Activated CD4-positive, alpha-beta T cell treated with anti-CD3 and anti-CD28 coated beads for 1 hour (primary cell): Measurements from ENCODE around the gene CHST8.

Source experiments
- DNase-seq: peaks from one replicate; pipeline ENCODE4 v3.0.0-alpha.2; 2020

Gene CHST8

DNA sequence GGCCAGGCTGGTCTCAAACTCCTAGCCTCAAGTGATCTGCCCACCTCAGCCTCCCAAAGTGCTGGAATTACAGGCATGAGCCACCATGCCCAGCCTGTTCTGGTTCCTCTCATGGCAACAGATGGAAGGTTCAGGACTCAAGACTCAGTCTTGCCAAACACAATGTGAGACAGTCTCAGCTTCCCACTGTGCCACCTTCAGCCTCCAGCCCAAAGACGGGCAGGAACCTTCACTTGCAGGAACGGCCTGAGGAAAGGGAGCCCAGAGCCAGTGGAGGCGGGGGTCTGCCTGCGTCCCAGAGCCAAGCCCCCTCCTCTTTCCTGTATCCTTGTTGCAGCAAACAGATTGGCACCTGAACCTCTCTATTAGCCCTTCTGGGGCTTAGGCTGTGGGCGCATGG, 2.9 kb upstream of the CHST8 start:
- no peak for DNase-seq

DNA sequence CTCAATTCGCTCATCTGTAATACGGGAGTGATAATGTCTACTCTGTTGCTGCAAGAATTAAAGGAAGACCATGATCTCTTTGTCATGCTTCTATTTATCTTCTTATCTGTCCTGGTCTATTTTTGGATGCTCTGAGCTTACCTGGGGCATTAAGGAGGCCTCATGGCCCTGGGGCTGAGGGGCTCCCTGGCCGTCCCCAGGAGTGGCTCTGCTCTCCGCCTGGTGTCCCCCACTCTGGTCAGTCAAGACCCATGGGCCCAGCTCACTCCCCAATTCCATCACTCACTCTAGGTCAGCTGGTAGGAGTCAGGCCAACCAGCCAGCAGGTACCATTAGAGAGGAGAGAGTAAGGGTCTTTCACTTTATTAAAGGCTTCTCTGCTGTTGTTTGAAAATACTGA, 1.1 kb upstream of the CHST8 start:
- DNase-seq: no peak

- no peak for DNase-seq
These were observed 528 bp upstream of the CHST8 start for GRCh38 chr19:33621065-33621785.

DNA sequence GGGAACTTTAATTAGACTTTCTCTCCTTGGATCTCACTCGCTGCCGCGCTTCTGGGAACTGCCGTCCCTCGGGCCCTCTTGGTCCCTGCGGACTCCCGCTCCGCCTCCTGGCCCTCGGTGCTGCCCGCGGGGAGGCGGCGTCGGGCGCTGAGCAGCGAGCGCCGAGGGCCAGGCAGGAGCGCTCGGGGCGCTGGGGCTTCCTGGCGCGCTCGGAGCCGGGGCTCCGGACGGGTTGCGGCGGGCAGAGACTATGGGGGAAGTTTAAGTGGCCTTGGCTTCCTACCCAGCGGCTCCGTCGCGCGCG, 704 bp downstream of the CHST8 start:
- no peak for DNase-seq

GRCh38 chr19:33622809-33623511, 1.2 kb downstream of the CHST8 start:
- no peak for DNase-seq

GRCh38 chr19:33624586-33624985, 2.8 kb downstream of the CHST8 start:
- no peak for DNase-seq

DNA sequence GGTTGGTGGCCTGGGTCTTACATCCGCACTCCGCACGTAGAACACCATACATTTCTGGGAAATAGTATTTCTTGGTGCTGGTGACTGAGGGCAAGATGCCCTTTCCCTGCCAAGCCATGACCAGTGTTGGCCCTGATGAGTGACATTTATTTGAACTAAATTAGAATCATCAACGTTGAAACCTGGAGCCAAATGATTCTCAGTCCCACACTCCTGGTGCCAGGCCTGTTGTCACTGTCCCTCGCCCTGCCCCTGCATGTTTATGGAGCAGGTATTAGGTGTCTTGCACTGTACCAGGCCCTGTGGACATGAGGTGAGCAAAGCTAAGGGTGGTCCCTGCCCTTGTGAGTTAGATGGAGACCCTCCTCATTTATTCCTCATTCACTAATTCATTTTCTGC, 5.8 kb downstream of the CHST8 start:
- no peak for DNase-seq

DNA sequence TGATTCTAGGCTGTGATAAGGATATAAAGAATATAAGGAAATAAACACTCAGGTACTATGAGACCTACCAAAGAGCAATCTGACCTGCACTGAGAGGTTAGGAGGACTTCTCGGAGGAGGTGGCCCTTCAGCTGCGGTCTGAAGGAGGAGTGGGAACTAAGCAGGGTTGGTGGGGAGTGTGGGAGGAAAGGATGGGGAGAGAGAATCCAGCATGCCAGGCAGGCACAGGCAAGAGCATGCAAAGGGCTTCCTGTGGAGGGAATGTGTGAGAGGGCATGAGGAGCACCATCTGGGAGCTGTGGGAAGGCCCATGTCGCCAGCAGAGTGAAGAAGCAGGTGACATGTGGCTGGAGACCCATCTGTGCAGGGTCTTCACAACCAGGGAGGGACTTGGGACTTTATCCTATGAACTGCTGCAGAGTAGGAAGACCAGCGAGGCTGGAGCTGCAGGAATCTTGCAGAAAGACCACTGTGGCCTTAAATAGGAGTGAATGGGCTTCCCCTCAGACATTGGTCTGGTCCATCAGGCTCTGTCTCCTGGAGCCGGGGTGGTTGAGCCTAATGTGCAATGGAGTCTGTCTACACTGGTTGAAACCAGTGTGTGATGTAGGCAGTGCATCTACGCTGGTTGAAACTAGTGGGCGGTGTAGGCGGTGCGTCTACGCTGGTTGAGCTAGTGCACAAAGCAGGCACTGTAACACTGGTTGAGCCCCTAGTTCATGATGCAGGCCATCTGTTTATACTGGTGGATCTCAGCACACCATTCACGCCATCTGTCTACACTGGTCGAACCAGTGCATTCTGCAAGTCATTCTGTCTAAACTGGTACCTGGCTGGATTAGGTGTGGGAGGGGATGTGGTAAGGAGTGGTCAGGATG, 6.4 kb downstream of the CHST8 start:
- DNase-seq: no peak

DNA sequence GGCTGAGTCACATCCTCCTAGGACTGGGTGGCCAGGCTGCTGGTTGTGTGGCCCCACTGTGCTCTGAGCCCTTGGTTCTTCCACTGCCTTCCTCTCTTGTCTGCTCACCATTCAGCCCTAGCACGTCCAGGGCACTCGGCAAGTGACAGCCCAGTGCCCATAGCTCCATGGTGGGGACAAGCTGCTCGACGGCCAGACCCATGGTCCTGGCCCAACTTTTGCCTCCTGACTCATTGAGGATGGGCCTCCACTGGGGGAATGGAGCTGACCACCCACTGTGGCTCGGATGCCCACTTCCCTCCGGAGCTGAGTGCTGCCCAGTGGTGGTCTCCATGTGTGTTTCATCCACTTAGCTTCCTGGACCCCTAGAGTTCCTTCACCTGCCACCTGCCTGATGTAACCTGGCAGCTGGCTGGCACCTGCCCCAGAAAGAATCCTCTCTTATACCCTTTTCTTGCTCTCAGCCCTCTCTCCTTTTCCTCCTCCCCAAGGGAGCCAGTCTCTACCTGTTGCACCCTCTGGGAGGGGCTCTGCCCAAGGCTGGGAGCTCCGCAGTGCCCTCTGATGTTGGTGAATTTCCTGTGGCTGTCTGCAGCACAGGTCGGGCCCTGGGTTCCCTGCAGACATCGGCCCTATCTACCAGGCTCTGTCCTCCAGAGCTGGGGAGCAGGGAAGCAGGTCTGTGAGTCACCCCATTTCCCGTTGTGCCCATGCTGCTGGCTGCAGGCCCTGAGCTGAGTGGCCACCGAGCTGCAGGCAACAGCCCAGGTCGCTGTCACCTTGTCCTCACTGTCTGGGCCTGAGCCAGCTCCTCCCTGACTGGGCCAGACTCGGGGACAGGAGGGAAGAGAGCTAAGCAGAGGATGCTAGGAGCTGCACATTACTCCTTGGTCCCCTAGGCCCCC, 7.4 kb downstream of the CHST8 start:
- DNase-seq: no peak

DNA sequence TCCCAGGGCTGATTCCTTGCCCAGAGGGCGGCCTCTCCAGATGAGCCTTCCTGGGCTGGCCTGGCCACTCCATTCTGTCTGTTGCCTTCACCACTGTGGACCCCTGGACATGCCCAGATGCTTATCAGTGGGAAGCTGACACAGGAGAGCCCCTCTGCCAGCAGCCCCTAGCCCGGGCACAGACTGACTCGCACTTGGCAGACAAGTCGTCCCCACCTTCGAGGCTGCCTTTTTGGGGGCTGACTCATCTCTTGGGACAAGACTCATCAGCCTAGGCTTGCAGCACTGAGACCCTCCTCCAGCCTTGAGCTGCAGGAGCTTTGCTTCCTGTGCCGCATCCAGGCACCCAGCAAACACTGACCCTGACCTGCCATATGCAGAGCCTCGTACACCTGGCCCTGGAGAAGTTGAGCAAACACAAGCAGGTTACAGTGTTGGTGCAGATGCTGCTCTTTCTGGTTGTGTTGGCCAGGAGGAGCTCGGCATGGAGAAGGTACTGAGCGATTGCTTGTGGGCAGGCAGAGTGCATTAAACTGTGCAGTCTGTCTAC, 8.1 kb downstream of the CHST8 start:
- no peak for DNase-seq

DNA sequence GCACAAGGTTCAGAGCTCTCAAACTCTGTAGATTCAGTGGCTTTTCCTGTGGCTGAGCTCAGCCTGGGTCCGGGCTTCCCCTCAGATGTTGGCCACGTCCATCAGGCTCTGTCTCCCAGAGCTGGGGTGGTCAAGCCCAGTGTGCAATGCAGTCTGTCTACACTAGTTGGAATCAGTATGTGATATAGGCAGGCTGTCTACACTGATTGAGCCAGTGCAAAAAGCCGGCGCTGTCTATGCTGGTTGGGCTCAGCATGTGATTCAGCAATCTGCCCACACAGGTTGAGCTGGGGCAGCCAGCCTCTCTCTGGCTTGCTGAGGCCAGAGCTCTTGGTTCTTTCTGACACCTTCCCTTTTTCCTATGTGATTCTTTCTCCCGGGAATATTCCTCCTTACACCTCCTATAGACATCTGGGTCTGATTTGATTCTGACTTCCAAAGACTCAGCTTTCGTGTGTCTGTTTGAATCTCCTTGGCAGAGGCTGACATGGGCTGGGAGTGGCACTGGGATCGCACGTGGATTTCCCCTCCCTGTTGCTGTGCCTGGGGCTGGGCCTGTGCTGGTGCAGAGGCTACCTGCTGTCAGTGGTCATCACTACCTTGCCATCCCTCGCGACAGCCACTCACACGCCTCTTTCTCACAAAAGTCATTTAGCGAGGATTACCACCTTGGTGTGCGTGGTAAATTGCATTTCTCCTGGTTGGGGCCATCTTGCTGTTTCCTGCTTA, 9.3 kb downstream of the CHST8 start:
- no peak for DNase-seq

GRCh38 chr19:33631609-33631973, 9.8 kb downstream of the CHST8 start:
- DNase-seq: no peak

DNA sequence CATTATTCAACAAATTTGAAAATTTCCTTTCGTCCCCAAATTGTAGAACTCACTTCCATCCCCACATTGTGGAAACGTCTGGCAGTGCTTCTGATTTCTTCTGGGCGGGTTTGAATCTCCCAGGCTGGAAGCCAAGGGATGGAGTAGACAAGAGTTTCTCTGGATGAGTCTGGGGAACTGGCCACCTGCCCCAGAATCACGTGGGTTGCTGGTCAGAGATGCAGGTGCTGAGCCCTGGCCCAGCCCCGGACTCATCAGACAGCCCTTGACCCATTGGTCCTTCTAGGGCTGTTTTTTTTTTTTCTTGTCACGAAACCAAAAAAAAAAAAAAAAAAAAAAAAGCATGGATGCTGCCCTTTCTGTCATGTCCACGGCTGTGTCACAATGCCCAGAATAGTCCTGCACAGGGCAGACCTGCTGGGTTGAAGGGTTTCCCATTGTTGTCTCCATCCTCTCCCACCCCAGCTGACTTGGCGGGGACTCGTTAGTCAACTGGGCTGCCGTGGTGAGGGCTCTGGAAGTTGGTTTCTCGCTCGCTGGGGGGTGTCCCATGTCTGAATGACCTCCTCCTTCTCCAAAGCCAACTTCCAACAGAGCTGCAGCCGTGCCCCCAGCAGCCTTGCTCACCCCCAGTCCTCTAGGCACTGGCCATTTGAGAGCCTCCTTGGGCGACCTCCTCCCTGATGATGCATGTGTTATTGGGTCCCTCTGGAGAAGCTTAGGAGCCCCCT, 12.8 kb downstream of the CHST8 start:
- DNase-seq: no peak

DNA sequence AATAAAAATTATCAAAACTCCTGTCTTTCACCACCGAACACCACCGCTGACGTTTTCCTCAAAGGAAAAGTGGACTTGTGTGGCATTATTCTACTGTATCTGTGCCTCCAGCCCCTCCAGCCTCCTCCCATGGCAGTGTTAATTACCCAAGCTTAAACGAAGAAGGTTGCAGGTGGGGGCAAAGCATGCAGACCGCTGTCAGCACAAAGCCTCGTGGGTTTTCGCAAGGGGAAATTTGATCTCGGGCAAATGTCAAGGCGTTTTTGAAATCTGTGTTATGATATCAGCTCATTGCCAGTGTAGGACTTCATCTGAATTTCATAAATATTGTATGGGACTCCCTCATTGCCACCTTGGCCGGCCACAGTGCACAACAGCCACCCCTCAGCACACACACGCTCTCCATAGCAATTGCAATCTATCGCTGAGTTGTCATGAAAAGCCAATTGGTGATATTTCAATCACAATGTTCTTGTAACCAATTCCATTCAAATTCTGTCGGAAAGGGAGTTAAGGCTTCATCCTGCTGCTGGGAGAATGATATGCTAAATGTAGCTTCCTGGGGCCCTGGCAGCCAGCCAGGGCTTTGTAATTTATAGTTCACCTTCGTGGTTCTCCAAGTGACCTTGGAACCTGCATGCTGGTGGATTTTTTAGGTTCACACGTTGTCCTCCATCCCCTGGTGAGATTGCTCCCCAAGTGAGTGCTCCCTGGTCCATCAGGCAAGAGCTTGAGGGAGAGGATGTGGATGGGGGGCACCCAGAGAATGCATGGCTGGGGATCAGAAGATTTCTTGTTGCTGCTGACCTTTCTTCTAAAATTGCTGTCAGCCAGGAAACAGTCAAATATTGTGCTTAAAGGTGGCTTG, 16.6 kb downstream of the CHST8 start:
- DNase-seq: no peak

DNA sequence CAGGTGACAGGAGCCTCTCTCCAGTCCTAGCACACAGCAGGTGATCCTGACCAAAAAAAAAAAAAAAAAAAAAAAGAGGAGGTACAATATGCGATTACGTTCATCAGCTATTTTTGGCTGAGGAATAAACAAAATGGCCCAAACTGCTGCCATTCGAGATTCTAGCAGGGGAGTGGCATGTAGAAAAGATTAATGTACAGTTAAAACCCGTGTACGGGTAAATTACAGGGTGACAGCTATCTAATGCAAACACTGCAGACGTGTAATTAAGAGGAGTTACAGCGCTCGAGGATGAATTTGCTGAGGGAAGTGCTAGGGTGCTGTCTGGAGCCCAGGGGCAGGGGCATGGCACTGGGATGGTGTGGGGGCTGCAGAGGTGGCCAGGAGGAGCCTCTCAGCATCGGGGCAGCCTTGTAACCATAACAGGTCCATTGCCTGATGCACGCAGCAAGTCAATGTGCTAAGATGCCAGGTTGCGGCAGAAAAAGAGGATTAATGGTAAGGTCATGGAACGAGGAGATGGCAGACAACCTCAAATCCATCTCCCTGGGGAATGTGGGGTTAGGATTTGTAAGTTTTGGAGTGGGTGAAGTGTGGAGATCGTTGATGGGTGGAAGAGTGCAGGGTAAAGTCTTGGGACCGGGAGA, 17.4 kb downstream of the CHST8 start:
- no peak for DNase-seq

DNA sequence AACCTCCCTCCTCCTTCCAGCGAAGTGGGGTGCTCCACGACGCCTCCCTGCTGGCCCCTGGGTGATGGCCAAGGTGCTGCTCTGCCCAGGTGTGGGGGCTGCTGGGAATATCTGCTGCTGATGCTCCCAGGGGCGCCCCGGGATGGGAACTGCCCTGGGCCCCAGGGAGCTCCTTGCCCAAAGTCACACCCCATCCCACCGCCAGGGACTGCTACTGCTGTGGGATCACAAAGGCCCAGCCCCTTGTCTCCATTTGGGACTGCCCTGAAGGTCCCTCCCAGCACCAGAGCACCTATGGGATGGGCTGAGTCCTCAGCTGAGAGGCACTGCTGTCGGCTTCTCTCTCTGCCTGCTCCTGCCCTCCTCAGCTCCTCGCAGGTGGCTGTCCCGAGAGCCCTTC, 19.0 kb downstream of the CHST8 start:
- no peak for DNase-seq

- DNase-seq: no peak
These were observed 19.5 kb downstream of the CHST8 start for GRCh38 chr19:33641261-33641660.

GRCh38 chr19:33641956-33642498, 20.3 kb downstream of the CHST8 start:
- no peak for DNase-seq

GRCh38 chr19:33644284-33644836, 22.6 kb downstream of the CHST8 start:
- DNase-seq: no peak
